H9 (cell line): ENCODE measurements around the gene GSN. TPM values are rescaled to one million over a fixed set of nuclear protein-coding genes. Genes with fewer than 3 reads are reported as not detected.

Experiments used
- DNase-seq: peaks from one replicate; pipeline ENCODE4 v3.0.0-alpha.2; 2017
- H2AFZ ChIP-seq: one replicate; pipeline ENCODE4 v1.6.1; 2013; ENCODE audit warnings: mild to moderate bottlenecking, low read length, control low read depth, moderate library complexity
- H2AK5ac ChIP-seq: 2 replicates; pipeline ENCODE4 v1.6.1; 2013; ENCODE audit warnings: low read length, control low read depth, mixed read lengths; ENCODE audit not compliant: insufficient read length
- H2BK120ac ChIP-seq: one replicate; pipeline ENCODE4 v1.6.1; 2013; ENCODE audit warnings: low read depth, mild to moderate bottlenecking, low read length, control low read depth, inconsistent platforms; ENCODE audit not compliant: poor library complexity, severe bottlenecking
- H2BK12ac ChIP-seq: 2 replicates; pipeline ENCODE4 v1.6.1; 2013; ENCODE audit warnings: low read length, control low read depth, mixed read lengths, low read depth; ENCODE audit not compliant: insufficient read length
- H2BK15ac ChIP-seq: 2 replicates; pipeline ENCODE4 v1.6.1; 2013; ENCODE audit warnings: low read depth, low read length, control low read depth
- H2BK20ac ChIP-seq: one replicate; pipeline ENCODE4 v1.6.1; 2013; ENCODE audit warnings: low read depth, mild to moderate bottlenecking, low read length, control low read depth, inconsistent platforms; ENCODE audit not compliant: poor library complexity, severe bottlenecking
- H2BK5ac ChIP-seq: 2 replicates; pipeline ENCODE4 v1.6.1; 2013; ENCODE audit warnings: low read length, control low read depth, mixed read lengths; ENCODE audit not compliant: insufficient read length
- H3K14ac ChIP-seq: 2 replicates; pipeline ENCODE4 v1.6.1; 2013; ENCODE audit warnings: low read length, control low read depth; ENCODE audit not compliant: insufficient read depth
- H3K18ac ChIP-seq: 2 replicates; pipeline ENCODE4 v1.6.1; 2013; ENCODE audit warnings: low read depth, mild to moderate bottlenecking, mixed read lengths, low read length, control low read depth; ENCODE audit not compliant: insufficient read length
- H3K23ac ChIP-seq: 2 replicates; pipeline ENCODE4 v1.6.1; 2013; ENCODE audit warnings: low read length, control low read depth, mixed read lengths, low read depth; ENCODE audit not compliant: insufficient read length
- H3K23me2 ChIP-seq: 2 replicates; pipeline ENCODE4 v1.6.1; 2013; ENCODE audit warnings: low read depth, mild to moderate bottlenecking, mixed read lengths, low read length, control low read depth; ENCODE audit not compliant: insufficient read length, poor library complexity, severe bottlenecking
- H3K27ac ChIP-seq: 2 replicates; pipeline ENCODE4 v1.5.1; 2013; ENCODE audit warnings: low read length, control low read depth, mixed read lengths, low read depth; ENCODE audit not compliant: insufficient read length
- H3K27me3 ChIP-seq: 2 replicates; pipeline ENCODE4 v1.6.1; 2013; ENCODE audit warnings: low read length, control low read depth, inconsistent platforms; ENCODE audit not compliant: insufficient read depth
- H3K4ac ChIP-seq: 2 replicates; pipeline ENCODE4 v1.6.1; 2013; ENCODE audit warnings: low read depth, mild to moderate bottlenecking, control low read depth, inconsistent platforms, low read length, moderate library complexity
- H3K4me1 ChIP-seq: 2 replicates; pipeline ENCODE4 v1.6.1; 2013; ENCODE audit warnings: low read length, control low read depth, inconsistent platforms; ENCODE audit not compliant: insufficient read depth
- H3K4me2 ChIP-seq: 2 replicates; pipeline ENCODE4 v1.6.1; 2013; ENCODE audit warnings: low read length, control low read depth, mixed read lengths; ENCODE audit not compliant: insufficient read length, insufficient read depth
- H3K56ac ChIP-seq: 2 replicates; pipeline ENCODE4 v1.6.1; 2013; ENCODE audit warnings: low read depth, mild to moderate bottlenecking, mixed read lengths, low read length, control low read depth; ENCODE audit not compliant: insufficient read length
- H3K79me1 ChIP-seq: 2 replicates; pipeline ENCODE4 v1.6.1; 2013; ENCODE audit warnings: low read depth, mild to moderate bottlenecking, moderate library complexity, low read length, control low read depth, inconsistent platforms; ENCODE audit not compliant: insufficient read depth, poor library complexity, severe bottlenecking
- H3K79me2 ChIP-seq: 2 replicates; pipeline ENCODE4 v1.6.1; 2013; ENCODE audit warnings: low read length, control low read depth, inconsistent platforms; ENCODE audit not compliant: insufficient read depth
- H3K9ac ChIP-seq: 2 replicates; pipeline ENCODE4 v1.6.1; 2013; ENCODE audit warnings: low read length, control low read depth, mixed read lengths; ENCODE audit not compliant: insufficient read length; ENCODE audit errors: extremely low read depth
- H3K9me3 ChIP-seq: one replicate; pipeline ENCODE4 v1.6.1; 2013; ENCODE audit warnings: low read depth, low read length, inconsistent platforms; ENCODE audit not compliant: control insufficient read depth
- H3T11ph ChIP-seq: one replicate; pipeline ENCODE4 v1.6.1; 2013; ENCODE audit warnings: mild to moderate bottlenecking, low read length, control low read depth, inconsistent platforms
- H4K20me1 ChIP-seq: one replicate; pipeline ENCODE4 v1.6.1; 2013; ENCODE audit not compliant: control insufficient read depth, insufficient read length, insufficient read depth
- H4K5ac ChIP-seq: 2 replicates; pipeline ENCODE4 v1.6.1; 2013; ENCODE audit warnings: low read depth, mild to moderate bottlenecking, mixed read lengths, low read length, control low read depth; ENCODE audit not compliant: insufficient read length
- H4K8ac ChIP-seq: replicated peaks from 2 replicates; pipeline ENCODE4 v1.6.1; 2013; ENCODE audit warnings: low read length, control low read depth, mixed read lengths, low read depth; ENCODE audit not compliant: insufficient read length
- H4K91ac ChIP-seq: 2 replicates; pipeline ENCODE4 v1.6.1; 2013; ENCODE audit warnings: low read depth, mild to moderate bottlenecking, moderate library complexity, mixed read lengths, low read length, control low read depth; ENCODE audit not compliant: insufficient read length
- H3K27ac Mint-ChIP-seq, 3 experiments: 2 replicates in 2 of 3; 3 replicates in 1 of 3; pipeline ENCODE4 v1.8.0; 2020 to 2021; ENCODE audit warnings: mixed read lengths in 3 of 3, mild to moderate bottlenecking in 1 of 3, moderate library complexity in 1 of 3
- H3K27me3 Mint-ChIP-seq: 2 replicates; pipeline ENCODE4 v1.8.0; 2021; ENCODE audit warnings: low read depth, mild to moderate bottlenecking, moderate library complexity, mixed read lengths
- H3K36me3 Mint-ChIP-seq, 3 experiments: 2 replicates in 2 of 3; 3 replicates in 1 of 3; pipeline ENCODE4 v1.8.0; 2020 to 2021; ENCODE audit warnings: low read depth in 3 of 3, mixed read lengths in 3 of 3; ENCODE audit not compliant: insufficient read depth in 1 of 3
- H3K4me1 Mint-ChIP-seq, 2 experiments: 2 replicates each; pipeline ENCODE4 v1.8.0; 2020; ENCODE audit warnings: mixed read lengths in 2 of 2
- H3K4me3 Mint-ChIP-seq, 2 experiments: 2 replicates in 1 of 2; 3 replicates in 1 of 2; pipeline ENCODE4 v1.8.0; 2020 to 2021; ENCODE audit warnings: mild to moderate bottlenecking in 2 of 2, mixed read lengths in 2 of 2, moderate library complexity in 1 of 2
- H3K9me3 Mint-ChIP-seq, 2 experiments: 2 replicates in 1 of 2; 3 replicates in 1 of 2; pipeline ENCODE4 v1.8.0; 2020; ENCODE audit warnings: mild to moderate bottlenecking in 2 of 2, mixed read lengths in 2 of 2, moderate library complexity in 1 of 2
- WGBS: extraction: QIAGEN DNeasy Blood & Tissue Kit; methylation state at CpG from one replicate; pipeline ENCODE4 v1.1.7; 2013; ENCODE audit warnings: missing lambda C conversion rate, low lambda C conversion rate, mixed read lengths; ENCODE audit not compliant: insufficient read length; ENCODE audit errors: extremely low coverage; 5-methylcytosine and 5-hydroxymethylcytosine counted together
- total RNA-seq: library from RNA; stranded (reverse); gene quantifications from 2 replicates; pipeline ENCODE4 v1.2.1, GENCODE V29; 2021
- TF ChIP-seq, protein P1 (sequence below): fragments of 200-600 bp; sonication (generic); conservative IDR thresholded peaks from 3 replicates; pipeline ENCODE4 v1.8.0; 2021; ENCODE audit warnings: antibody characterized with exemption, mild to moderate bottlenecking

The GSN gene
- total RNA-seq, 1 experiment from 2014 or later, result 14.9 TPM

DNA sequence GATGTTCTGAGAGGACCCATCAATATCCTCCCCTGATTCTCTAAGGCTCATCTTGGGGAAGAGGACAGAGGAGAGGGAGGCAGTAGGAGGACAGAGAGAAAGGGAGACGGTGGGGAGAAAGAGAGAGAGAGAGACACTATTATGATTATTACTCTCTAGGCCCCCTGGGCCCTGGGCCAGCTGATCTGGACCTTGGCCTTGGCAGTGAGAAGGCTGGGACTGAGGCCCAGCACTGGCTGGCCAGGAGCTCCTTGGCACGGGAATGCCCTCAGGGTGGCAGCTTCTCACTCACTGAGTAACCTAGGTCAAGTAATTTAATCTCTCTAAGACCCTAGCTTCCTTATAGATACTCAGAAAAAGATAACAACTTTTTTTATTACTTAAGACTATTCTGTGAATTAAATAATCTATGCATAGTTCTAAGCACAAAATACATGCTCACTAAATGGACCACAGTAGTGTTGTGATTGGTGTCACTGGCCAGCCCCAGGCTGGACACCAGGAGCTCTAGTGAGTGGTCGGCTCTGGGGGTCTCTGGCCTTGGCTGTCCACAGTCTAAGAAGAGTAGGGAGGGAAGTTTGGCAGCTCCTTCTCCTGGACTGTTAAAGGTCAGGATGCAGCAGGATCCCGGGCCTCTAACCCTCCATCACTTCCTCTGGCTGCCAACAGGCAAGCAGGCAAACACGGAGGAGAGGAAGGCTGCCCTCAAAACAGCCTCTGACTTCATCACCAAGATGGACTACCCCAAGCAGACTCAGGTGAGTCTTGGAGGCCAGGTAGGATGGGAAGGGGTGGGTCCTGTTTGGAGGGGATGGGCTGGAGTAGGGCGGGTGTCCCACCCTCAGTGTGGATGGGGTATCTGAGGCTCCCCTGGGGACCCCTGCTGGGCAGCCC, 50.0 kb downstream of the GSN start:
- no peak overlapping the region for H2AFZ ChIP-seq
- Mint-ChIP-seq H3K36me3 (peaks cover 0 to 11% (median 0%) of the 10 kb centered on the region in 3 experiments; a peak in 2 of 7 replicates), H3K9me3 (no peaks in the 10 kb centered on the region), H3K4me3 (no peak overlapping the region), H3K27ac (no peak overlapping the region), H3K27me3 (peaks cover 6% of the 10 kb centered on the region), H3K4me1 (0 out of 4 replicates have a peak, but pooled peaks cover 0 to 4% of the 10 kb centered on the region in 2 experiments)
- no peak overlapping the region for H3K9ac ChIP-seq
- no peaks in the 10 kb centered on the region for H3K4me1 ChIP-seq
- H2AK5ac ChIP-seq, result no peak overlapping the region
- no peaks in the 10 kb centered on the region for H3K27me3 ChIP-seq
- TF ChIP-seq, protein P1, sequence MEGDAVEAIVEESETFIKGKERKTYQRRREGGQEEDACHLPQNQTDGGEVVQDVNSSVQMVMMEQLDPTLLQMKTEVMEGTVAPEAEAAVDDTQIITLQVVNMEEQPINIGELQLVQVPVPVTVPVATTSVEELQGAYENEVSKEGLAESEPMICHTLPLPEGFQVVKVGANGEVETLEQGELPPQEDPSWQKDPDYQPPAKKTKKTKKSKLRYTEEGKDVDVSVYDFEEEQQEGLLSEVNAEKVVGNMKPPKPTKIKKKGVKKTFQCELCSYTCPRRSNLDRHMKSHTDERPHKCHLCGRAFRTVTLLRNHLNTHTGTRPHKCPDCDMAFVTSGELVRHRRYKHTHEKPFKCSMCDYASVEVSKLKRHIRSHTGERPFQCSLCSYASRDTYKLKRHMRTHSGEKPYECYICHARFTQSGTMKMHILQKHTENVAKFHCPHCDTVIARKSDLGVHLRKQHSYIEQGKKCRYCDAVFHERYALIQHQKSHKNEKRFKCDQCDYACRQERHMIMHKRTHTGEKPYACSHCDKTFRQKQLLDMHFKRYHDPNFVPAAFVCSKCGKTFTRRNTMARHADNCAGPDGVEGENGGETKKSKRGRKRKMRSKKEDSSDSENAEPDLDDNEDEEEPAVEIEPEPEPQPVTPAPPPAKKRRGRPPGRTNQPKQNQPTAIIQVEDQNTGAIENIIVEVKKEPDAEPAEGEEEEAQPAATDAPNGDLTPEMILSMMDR, result no peak
- no peak overlapping the region for H3K56ac ChIP-seq
- no peak overlapping the region for H2BK15ac ChIP-seq
- H3K79me2 ChIP-seq, result no peaks in the 10 kb centered on the region
- no peak overlapping the region for H3K27ac ChIP-seq
- DNase-seq, result no peak
- no peak overlapping the region for H2BK12ac ChIP-seq
- H2BK120ac ChIP-seq, result no peak overlapping the region
- no peak overlapping the region for H3K14ac ChIP-seq
- no CpG with 5 or more reads among the region's 6 CpGs for WGBS
- no peak overlapping the region for H4K91ac ChIP-seq
- no peak overlapping the region for H2BK5ac ChIP-seq
- H3K4me2 ChIP-seq, result no peak overlapping the region
- no peaks in the 10 kb centered on the region for H3K79me1 ChIP-seq
- no peak overlapping the region for H4K8ac ChIP-seq
- H4K20me1 ChIP-seq, result no peaks in the 10 kb centered on the region
- H3K23ac ChIP-seq, result no peak overlapping the region
- no peaks in the 10 kb centered on the region for H3K9me3 ChIP-seq
- H3T11ph ChIP-seq, result no peak overlapping the region
- H4K5ac ChIP-seq, result no peak overlapping the region
- no peak overlapping the region for H2BK20ac ChIP-seq
- no peak overlapping the region for H3K4ac ChIP-seq
- H3K18ac ChIP-seq, result no peak overlapping the region
- H3K23me2 ChIP-seq, result no peaks in the 10 kb centered on the region
